UCSD-AML1 (cell line): ENCODE data around the gene DICER1.

Source experiments
- DNase-seq: peaks from one replicate; lab custom pipeline; 2025; ENCODE audit not compliant: unreplicated experiment; lab: John Stamatoyannopoulos, UW

Gene DICER1

DNA sequence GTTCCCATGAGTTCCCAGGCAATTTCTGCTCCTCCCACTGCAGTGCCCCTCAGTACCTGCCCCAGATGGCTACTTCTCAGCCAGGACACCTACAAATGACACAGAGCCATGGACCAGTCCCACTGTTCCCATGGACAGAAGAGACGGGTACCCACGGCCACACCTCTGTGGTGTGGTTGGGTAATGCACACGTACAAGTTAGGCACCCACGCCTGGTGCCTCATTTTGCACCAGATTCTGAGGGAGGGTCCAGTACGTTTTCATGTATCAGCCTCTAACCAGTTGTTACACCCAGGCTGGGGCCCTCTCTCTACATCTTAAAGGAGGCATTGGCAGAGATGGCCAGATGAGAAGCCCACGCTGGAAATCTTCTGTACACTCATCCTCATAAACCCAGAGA is 114.0 kb downstream of the DICER1 start:
- no peak for DNase-seq

- DNase-seq: no peak
Measured at GRCh38 chr14:95041477-95042020, 115.8 kb downstream of the DICER1 start.

DNA sequence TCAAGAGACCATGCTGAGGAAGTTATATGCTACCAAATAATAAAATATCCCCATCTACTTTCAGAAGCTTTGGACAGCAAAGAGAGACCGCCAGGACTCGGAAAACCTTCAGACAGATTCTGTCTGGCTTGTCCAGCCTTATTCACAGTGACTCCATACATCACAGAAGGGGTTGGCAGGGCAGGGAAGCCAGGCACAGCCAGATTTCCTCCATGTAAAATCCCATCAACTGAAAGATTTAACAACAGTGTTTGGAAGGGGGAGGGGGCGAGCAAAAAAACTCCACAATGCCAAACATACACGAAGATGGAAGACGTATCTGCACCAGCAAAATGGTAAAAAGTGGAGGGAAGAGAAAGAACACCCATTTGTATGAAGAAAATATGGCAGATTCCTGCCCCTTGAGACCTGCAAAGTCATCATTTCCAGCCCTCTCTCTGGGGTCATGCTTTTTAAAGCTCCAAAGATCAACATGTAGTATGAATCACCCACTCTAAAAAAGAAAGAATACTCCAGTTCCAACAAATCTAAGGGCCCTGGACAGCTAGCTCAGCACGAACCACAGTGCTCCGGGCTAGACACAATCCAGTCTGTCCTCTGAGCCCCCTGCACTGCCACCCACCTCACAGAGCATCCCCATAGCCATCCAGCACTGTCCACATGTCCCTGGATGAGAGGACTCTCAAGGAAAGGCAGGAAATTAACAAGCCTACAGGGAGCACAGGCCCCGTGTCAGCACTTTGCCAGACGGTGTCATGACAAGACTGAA is 116.4 kb downstream of the DICER1 start:
- no peak for DNase-seq

GRCh38 chr14:95039993-95040348 is 117.4 kb downstream of the DICER1 start:
- DNase-seq: no peak

DNA sequence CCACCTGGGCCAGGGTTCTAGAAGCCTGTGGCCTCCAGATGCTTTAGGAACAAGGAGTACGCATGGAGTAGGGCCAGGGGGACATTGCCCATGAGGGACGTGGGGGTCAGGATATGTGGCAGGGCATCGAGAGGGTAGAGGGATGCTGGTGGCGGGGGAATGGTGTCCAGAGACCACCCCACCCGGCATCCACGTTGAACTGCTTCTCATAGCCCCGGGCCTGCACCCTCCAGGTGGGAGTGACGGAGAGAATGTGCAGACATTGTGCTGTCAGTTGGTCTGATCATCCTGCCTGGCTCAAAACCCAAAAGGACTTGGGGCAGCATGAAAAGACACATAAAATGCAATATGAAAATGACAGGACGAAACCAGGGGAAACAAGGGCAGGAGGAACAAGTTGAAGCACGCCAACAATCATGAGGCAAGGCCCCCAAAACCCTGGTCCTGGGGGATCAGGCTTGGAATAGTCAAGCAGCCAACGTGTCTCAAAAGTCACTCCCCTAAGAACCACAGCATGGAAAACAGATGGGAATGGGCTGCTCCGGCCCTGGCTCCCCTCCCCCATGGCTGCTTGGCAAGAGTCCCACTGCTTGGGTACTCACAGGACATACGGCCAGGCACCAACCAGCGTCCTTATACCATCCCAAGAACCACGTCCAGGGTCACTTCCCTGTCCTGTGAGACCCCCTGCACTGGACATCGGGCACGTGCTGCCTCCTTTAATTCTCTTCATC is 117.9 kb downstream of the DICER1 start:
- no peak for DNase-seq

DNA sequence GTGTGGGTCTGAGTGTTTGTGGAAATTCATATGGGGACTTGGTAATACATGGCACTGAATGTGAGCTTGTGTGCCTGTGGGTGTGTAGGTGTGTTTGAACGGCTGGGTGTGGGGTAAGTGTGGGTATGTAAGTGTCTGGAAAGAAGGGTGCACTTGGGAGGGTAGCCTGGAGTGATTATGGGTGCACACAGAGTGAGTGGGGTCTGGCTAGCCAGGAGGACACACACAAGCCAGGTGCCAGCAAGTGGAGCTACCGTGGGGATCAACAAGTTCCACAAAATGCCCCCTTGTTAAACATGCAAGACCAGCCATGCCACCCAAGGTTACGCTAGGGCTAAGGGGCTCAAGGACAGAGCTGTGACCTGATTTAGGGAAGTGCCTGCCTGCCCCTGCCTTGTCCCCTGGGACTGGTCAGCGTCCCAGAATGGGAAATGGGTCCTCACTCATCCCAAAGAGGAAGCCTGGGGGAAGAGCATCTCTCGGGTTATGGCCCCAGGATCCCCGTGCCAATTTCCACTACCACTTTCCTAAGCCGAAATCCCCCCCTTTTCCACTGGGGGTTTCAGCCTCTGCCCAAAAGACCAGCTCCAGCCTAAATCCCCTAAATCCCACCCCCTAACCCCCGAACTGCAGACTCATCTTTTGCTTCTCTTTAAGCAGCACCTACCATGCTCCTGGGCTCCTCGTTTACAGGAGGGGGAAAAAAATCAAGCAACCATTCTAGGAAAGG is 118.6 kb downstream of the DICER1 start:
- DNase-seq: no peak

DNA sequence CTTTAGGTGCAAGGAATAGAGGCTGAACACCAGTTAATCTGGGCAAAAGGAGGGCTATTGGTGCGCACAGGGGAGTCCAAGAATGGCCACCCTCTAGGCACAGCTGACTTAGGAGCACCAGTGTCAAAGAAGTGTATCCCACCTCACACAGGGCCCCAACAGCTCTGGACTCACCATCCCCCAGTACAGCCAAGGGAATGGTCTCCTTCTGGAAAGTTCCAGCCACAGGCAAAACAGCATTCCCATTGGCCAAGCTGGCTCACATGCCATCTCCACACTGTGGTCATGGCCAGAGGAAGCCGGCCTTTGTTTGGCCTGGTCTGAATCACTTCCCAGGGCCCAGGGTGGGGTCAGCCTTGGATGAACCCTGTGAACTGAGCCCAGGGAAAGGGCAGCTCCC is 120.1 kb downstream of the DICER1 start:
- DNase-seq: no peak
